Stimulated activated effector memory CD8-positive, alpha-beta T cell treated with anti-CD3 and anti-CD28 coated beads, Interleukin-12 subunit alpha, Interleukin-12 subunit beta, amount 100 ng/mL, for 72 hours (primary cell): Measurements from ENCODE around the gene HS3ST2.

Experiments used
- ATAC-seq: fragments of 150-1000 bp; cut with Tn5 transposase; 2 replicates; pipeline ENCODE4 v1.10.0; 2021
- DNase-seq, 2 donors: peaks; one replicate each; pipeline ENCODE4 v3.0.0; 2021 to 2022; ENCODE audit warnings: low spot score in 2 of 2
- H3K27ac Mint-ChIP-seq: one replicate; pipeline ENCODE4 v1.8.0; 2022; ENCODE audit warnings: mild to moderate bottlenecking, mixed read lengths
- H3K36me3 Mint-ChIP-seq: one replicate; pipeline ENCODE4 v1.8.0; 2022; ENCODE audit warnings: mild to moderate bottlenecking, mixed read lengths
- H3K4me1 Mint-ChIP-seq: one replicate; pipeline ENCODE4 v1.8.0; 2022; ENCODE audit warnings: mixed read lengths
- H3K4me3 Mint-ChIP-seq: one replicate; pipeline ENCODE4 v1.8.0; 2022; ENCODE audit warnings: mild to moderate bottlenecking, mixed read lengths
- H3K9me3 Mint-ChIP-seq: one replicate; pipeline ENCODE4 v1.8.0; 2022; ENCODE audit warnings: mixed read lengths

HS3ST2 gene

DNA sequence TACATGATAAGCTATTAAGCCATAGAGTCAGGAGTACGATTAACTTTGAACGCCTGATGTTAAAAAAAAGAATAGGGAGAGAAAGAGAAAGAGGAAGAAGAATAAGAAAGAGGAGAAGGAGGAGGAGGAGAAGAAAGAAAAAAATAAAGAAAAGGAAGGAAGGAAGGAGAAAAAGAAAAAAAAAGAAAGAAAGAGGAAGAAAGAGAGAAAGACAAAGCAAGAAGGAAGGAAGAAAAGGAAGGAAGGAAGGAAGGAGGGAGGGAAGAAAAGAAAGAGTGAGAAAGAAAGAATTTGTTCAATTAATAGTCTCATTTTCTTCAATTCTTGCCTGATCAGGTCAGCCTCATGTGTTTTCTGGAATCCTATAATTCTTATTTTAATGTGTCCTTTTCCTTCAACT lies 33.7 kb downstream of the HS3ST2 start:
- ATAC-seq (no peak), DNase-seq (no peak)
- H3K9me3 Mint-ChIP-seq, result no peaks in the 10 kb centered on the region
- H3K36me3 Mint-ChIP-seq, result no peaks in the 10 kb centered on the region
- H3K27ac Mint-ChIP-seq, result no peak overlapping the region
- H3K4me3 Mint-ChIP-seq, result no peak overlapping the region
- no peaks in the 10 kb centered on the region for H3K4me1 Mint-ChIP-seq

DNA sequence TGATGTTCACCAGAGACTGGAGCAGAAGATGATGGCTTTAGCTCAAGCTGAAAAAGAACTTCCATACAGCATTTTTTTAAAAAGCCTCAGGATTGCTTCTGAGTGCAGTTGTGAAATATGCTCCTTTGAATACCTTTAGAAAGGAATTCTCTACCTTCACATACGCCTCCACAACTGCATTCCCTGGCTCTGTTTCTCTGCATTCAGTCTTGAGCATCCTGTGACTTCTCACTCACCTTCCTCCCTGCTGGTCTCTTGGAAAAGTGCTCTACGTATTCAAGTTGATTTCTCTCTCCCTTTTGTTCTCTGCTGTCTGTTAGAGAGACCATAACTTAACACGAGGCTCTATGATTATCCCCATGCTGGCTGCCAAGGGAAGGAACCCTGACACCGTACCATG lies 34.5 kb downstream of the HS3ST2 start:
- H3K4me1 Mint-ChIP-seq, result no peaks in the 10 kb centered on the region
- H3K27ac Mint-ChIP-seq, result no peak overlapping the region
- ATAC-seq (no peak), DNase-seq (no peak)
- no peak overlapping the region for H3K4me3 Mint-ChIP-seq
- H3K36me3 Mint-ChIP-seq, result no peaks in the 10 kb centered on the region
- no peaks in the 10 kb centered on the region for H3K9me3 Mint-ChIP-seq

GRCh38 chr16:22849517-22849916 lies 35.6 kb downstream of the HS3ST2 start:
- H3K4me1 Mint-ChIP-seq, result no peaks in the 10 kb centered on the region
- no peak for ATAC-seq
- H3K9me3 Mint-ChIP-seq, result no peaks in the 10 kb centered on the region
- no peak overlapping the region for H3K27ac Mint-ChIP-seq
- DNase-seq, result no peak
- H3K4me3 Mint-ChIP-seq, result no peak overlapping the region
- H3K36me3 Mint-ChIP-seq, result no peaks in the 10 kb centered on the region

DNA sequence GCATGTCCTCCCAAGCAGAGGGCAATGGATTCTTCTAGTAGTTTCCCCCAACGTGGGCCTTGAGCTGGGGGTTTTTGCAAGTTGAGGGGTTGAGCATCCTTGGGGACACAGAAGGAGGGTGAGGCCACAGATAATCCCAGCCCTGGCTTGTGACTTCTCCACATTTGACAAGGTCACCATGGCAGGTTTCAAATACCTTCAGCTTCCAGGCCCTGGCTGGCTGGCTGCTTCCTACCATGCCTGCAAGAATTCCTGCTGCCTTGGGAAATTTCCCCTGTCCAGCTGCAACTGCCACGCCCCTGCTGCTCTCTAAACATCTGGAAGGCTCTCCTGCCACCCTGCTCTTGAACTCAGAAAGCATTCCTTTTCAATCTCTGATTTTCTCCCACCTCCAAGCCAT lies 41.3 kb downstream of the HS3ST2 start:
- no peak overlapping the region for H3K4me3 Mint-ChIP-seq
- no peak overlapping the region for H3K27ac Mint-ChIP-seq

DNA sequence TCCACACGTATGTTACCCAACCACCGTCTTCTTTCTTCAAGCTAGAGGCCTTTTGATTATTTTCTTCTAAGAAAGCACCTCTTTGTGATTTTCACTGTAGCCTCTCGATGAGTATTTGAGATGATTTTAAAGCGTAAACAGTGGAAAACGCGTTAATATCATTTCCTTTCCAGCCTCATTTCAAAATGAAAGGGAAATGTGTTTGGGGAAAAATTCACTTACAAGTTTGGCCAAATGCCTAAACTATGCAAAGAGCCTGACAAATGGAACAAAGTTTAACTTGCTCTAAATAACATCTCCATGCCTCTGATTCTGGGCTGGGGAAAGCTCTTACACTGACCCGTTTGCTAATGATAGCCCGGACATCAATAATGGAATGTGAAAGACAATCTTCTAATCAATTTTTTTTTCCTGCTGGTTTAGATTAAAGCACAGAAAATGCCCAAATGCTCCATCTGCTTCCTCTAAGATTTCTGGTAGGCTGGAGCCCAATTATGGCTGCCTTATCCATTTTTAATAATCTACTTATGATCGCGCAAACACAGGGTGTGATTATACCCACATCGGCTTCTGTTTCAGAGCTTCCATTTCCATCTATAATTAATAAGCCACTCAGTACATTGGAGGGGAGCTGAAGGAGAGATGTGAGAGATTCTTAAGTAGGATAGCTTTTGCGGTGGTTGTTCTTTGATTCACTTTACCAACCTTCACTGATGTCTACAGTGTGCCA lies 43.5 kb downstream of the HS3ST2 start:
- DNase-seq, result no peak
- H3K36me3 Mint-ChIP-seq, result no peaks in the 10 kb centered on the region
- H3K4me3 Mint-ChIP-seq, result no peak overlapping the region
- ATAC-seq, result no peak
- no peaks in the 10 kb centered on the region for H3K9me3 Mint-ChIP-seq
- no peaks in the 10 kb centered on the region for H3K4me1 Mint-ChIP-seq
- H3K27ac Mint-ChIP-seq, result no peak overlapping the region

More for the DNA sequence above, 41.3 kb downstream of the HS3ST2 start:
- no peaks in the 10 kb centered on the region for H3K9me3 Mint-ChIP-seq
- H3K4me1 Mint-ChIP-seq, result no peaks in the 10 kb centered on the region
- no peaks in the 10 kb centered on the region for H3K36me3 Mint-ChIP-seq
- no peak for DNase-seq
- no peak for ATAC-seq

DNA sequence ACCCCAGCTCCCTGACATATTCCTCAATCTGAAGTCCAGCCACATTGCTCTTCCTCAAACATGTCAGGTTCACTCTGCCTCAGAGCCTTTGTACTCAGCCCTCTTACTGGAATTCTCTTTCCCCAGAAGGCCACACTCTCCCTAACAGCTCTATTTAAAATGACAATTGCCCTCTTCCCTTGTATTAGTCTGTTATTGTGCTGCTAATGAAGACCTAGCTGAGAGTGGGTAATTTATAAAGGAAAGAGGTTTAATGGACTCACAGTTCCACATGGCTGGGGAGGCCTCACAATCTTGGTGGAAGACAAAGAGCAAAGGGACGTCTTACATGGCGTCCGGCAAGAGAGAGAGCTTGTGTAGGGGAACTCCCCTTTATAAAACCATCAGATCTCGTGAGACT lies 46.0 kb downstream of the HS3ST2 start:
- H3K9me3 Mint-ChIP-seq, result no peaks in the 10 kb centered on the region
- no peak for ATAC-seq
- H3K4me1 Mint-ChIP-seq, result no peaks in the 10 kb centered on the region
- no peak overlapping the region for H3K27ac Mint-ChIP-seq
- no peaks in the 10 kb centered on the region for H3K36me3 Mint-ChIP-seq
- no peak overlapping the region for H3K4me3 Mint-ChIP-seq
- DNase-seq, result no peak

DNA sequence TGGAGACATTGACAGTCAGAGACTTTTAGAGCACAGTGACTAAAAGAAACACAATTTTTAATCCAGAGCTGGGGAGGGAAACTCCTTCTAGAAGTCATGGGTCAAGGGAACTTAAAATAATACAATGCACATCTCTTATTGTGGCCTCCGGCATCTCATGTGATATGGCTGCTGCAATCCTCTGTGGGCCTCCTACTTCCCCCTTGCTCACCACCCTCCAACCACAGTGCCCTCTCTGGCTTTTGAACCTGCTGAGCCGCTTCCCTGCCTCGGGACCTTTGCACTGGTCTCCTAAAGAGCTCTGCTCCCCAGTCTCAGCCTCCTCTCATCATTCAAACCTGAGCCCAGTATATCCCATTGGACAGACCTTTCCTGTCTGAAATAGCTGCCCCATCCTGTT lies 47.6 kb downstream of the HS3ST2 start:
- Mint-ChIP-seq H3K9me3 (no peaks in the 10 kb centered on the region), H3K4me3 (no peak overlapping the region), H3K4me1 (no peaks in the 10 kb centered on the region), H3K36me3 (no peaks in the 10 kb centered on the region), H3K27ac (no peak overlapping the region)
- ATAC-seq, result no peak
- no peak for DNase-seq

- no peak for ATAC-seq
Observed at GRCh38 chr16:22862046-22862445, 48.1 kb downstream of the HS3ST2 start.

DNA sequence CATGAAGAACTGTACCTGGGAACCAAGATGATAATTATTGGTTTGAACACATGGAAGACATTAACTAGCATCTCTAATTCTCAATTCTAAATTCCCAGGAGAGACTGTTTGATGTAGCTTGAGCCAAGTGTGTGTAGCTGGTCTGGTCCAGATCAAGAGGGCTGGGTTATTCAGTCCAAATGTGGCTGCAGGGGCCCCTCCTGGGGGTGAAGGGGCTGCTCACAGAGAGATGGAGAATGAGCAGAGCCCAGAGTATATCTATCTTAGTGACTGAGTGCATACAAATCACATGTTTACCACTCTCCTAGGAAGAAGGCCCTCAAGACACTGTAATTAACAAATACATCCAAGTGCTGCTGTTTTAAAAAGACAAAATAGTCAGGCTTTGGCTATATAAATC lies 50.4 kb downstream of the HS3ST2 start:
- Mint-ChIP-seq H3K36me3 (no peaks in the 10 kb centered on the region), H3K4me1 (no peaks in the 10 kb centered on the region), H3K9me3 (no peaks in the 10 kb centered on the region), H3K4me3 (no peak overlapping the region), H3K27ac (no peak overlapping the region)
- DNase-seq (no peak), ATAC-seq (no peak)

More at GRCh38 chr16:22862046-22862445, 48.1 kb downstream of the HS3ST2 start:
- Mint-ChIP-seq H3K4me3 (no peak overlapping the region), H3K4me1 (no peaks in the 10 kb centered on the region), H3K9me3 (no peaks in the 10 kb centered on the region), H3K36me3 (no peaks in the 10 kb centered on the region), H3K27ac (no peak overlapping the region)
- DNase-seq, result no peak

GRCh38 chr16:22868593-22869224 lies 54.7 kb downstream of the HS3ST2 start:
- Mint-ChIP-seq H3K36me3 (no peaks in the 10 kb centered on the region), H3K4me3 (no peak overlapping the region), H3K27ac (no peak overlapping the region), H3K9me3 (no peaks in the 10 kb centered on the region), H3K4me1 (no peaks in the 10 kb centered on the region)
- DNase-seq, result no peak
- no peak for ATAC-seq

DNA sequence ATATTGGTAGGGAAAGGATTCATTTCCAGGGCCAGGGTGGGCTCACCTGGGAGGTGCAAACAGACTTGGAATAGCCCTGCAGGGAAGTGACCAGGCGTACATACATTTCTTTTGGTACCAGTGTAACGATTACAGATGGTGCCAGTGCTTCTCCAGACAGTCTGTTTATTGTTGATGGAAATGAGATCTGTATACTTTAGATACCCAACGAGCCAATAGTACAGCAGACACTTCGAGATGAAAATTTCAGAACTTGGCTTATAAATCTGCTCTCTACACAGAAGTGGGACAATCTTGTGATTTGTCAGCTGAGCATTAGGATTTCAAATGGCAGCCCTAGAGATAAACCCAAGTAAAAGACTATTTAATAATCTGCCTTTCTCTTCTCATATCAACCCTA lies 57.9 kb downstream of the HS3ST2 start:
- Mint-ChIP-seq H3K4me3 (no peak overlapping the region), H3K36me3 (no peaks in the 10 kb centered on the region), H3K9me3 (no peaks in the 10 kb centered on the region), H3K4me1 (no peaks in the 10 kb centered on the region), H3K27ac (no peak overlapping the region)
- ATAC-seq (no peak), DNase-seq (no peak)

DNA sequence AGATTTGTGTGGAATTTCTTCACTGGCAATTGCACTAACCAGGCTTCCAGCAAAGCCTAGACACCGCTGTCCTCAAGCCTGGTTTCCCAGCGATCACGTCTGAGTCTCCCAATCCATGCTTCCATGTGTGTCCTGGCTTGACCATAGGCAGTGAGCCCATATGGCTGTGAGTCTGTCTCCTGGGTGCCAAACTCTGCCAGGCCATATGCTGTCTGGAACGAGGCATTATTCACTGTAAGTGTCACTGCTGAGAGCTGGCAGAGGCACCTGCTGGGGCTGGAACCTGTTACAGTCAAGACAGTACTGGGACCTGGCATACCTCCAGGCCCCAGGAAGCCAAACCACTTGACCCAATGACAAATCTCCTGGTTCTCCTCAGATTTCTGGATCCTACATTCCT lies 60.4 kb downstream of the HS3ST2 start:
- Mint-ChIP-seq H3K27ac (no peak overlapping the region), H3K36me3 (no peaks in the 10 kb centered on the region), H3K9me3 (no peaks in the 10 kb centered on the region), H3K4me1 (no peaks in the 10 kb centered on the region), H3K4me3 (no peak overlapping the region)
- no peak for DNase-seq
- ATAC-seq, result no peak

- no peaks in the 10 kb centered on the region for H3K9me3 Mint-ChIP-seq
- no peaks in the 10 kb centered on the region for H3K4me1 Mint-ChIP-seq
- DNase-seq (no peak), ATAC-seq (no peak)
- no peak overlapping the region for H3K4me3 Mint-ChIP-seq
- H3K27ac Mint-ChIP-seq, result no peak overlapping the region
- H3K36me3 Mint-ChIP-seq, result no peaks in the 10 kb centered on the region
Observed at GRCh38 chr16:22878955-22879354, 65.0 kb downstream of the HS3ST2 start.

DNA sequence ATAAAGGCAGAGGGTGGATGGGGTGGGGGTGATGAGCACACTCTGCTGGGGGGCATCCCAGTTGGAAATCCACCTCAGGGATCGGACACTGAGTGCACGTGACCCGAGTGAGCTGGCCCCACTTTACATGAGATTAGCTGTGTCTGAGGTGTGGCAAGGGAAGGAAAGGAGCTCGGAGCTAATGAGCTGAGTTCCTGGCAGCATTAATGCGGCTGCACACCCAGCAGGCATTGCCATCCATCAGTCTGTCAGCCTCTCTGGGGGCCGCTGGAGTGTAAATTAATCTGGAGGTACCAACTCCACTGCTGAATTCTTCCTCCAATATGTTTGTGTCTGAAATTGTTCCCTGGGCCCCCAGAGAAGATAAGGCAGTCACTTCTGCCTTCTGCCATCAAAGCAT lies 65.5 kb downstream of the HS3ST2 start:
- no peak for DNase-seq
- Mint-ChIP-seq H3K9me3 (no peaks in the 10 kb centered on the region), H3K4me1 (no peaks in the 10 kb centered on the region), H3K36me3 (no peaks in the 10 kb centered on the region), H3K27ac (no peak overlapping the region), H3K4me3 (no peak overlapping the region)
- ATAC-seq, result no peak

- no peak for DNase-seq
- H3K27ac Mint-ChIP-seq, result no peak overlapping the region
- H3K4me1 Mint-ChIP-seq, result no peaks in the 10 kb centered on the region
- H3K36me3 Mint-ChIP-seq, result no peaks in the 10 kb centered on the region
- no peak overlapping the region for H3K4me3 Mint-ChIP-seq
- ATAC-seq, result no peak
- no peaks in the 10 kb centered on the region for H3K9me3 Mint-ChIP-seq
Observed at GRCh38 chr16:22882981-22883380, 69.0 kb downstream of the HS3ST2 start.

- ATAC-seq (no peak), DNase-seq (no peak)
Observed at GRCh38 chr16:22885951-22886350, 72.0 kb downstream of the HS3ST2 start.

More at GRCh38 chr16:22885951-22886350, 72.0 kb downstream of the HS3ST2 start:
- H3K9me3 Mint-ChIP-seq, result no peaks in the 10 kb centered on the region
- no peaks in the 10 kb centered on the region for H3K36me3 Mint-ChIP-seq
- no peak overlapping the region for H3K27ac Mint-ChIP-seq
- no peaks in the 10 kb centered on the region for H3K4me1 Mint-ChIP-seq
- no peak overlapping the region for H3K4me3 Mint-ChIP-seq
